GM06990 (cell line): ENCODE measurements around the gene TSC1.

Source experiments
- DNase-seq: peaks from one replicate; pipeline ENCODE4 v3.0.0-alpha.2; 2011; ENCODE audit not compliant: insufficient read length; ENCODE audit errors: extremely low read depth
- H3K27me3 ChIP-seq: replicated peaks from 2 replicates; pipeline ENCODE4 v1.6.0; 2011; ENCODE audit warnings: low read length; ENCODE audit not compliant: control insufficient read depth, insufficient read depth
- H3K36me3 ChIP-seq: 2 replicates; pipeline ENCODE4 v1.5.1; 2011; ENCODE audit warnings: low read length; ENCODE audit not compliant: control insufficient read depth, insufficient read depth
- H3K4me3 ChIP-seq: replicated peaks from 2 replicates; pipeline ENCODE4 v1.5.1; 2011; ENCODE audit warnings: low read depth, mild to moderate bottlenecking, control low read depth, low read length
- CTCF ChIP-seq: IDR thresholded peaks from 2 replicates; pipeline ENCODE4 v1.5.1; 2011; ENCODE audit warnings: low read length, control low read depth, mild to moderate bottlenecking, inconsistent platforms; ENCODE audit not compliant: insufficient read depth, poor library complexity, severe bottlenecking

The TSC1 gene

GRCh38 chr9:132957805-132958204 is 13.4 kb upstream of the TSC1 start:
- no peak for DNase-seq
- no peaks in the 10 kb centered on the region for H3K27me3 ChIP-seq
- TF ChIP-seq CTCF, result no peak
- no peaks in the 10 kb centered on the region for H3K36me3 ChIP-seq
- no peak overlapping the region for H3K4me3 ChIP-seq

DNA sequence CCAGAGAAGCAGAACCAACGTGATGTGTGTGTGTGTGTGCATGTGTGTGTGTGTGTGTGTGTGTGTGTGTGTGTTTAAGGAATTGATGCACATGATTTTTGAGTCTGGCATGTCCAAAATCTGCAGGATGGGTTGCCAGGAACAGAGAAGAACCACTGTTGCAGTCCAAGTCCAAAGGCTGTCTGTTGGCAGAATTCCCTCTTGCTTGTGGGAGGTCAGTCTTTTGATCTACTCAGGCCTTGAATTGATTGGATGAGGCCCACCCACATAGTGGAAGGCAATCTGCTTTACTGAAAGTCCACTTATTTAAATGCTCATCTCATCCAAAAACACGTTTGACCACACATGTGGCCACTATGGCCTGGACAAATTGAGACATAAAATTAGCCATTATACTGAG is 11.4 kb upstream of the TSC1 start:
- no peak for DNase-seq
- Histone ChIP-seq H3K27me3 (no peaks in the 10 kb centered on the region), H3K36me3 (no peaks in the 10 kb centered on the region), H3K4me3 (no peak overlapping the region)
- TF ChIP-seq CTCF, result no peak

- no peak for TF ChIP-seq CTCF
- no peaks in the 10 kb centered on the region for H3K27me3 ChIP-seq
Measured at GRCh38 chr9:132955123-132955522, 10.7 kb upstream of the TSC1 start.

GRCh38 chr9:132949709-132950108 is 5.3 kb upstream of the TSC1 start:
- Histone ChIP-seq H3K27me3 (no peaks in the 10 kb centered on the region), H3K4me3 (no peak overlapping the region), H3K36me3 (no peaks in the 10 kb centered on the region)
- DNase-seq, result no peak
- TF ChIP-seq CTCF, result no peak

More at GRCh38 chr9:132955123-132955522, 10.7 kb upstream of the TSC1 start:
- no peak for DNase-seq
- H3K4me3 ChIP-seq, result no peak overlapping the region
- no peaks in the 10 kb centered on the region for H3K36me3 ChIP-seq

GRCh38 chr9:132948482-132949050 is 4.2 kb upstream of the TSC1 start:
- Histone ChIP-seq H3K36me3 (no peaks in the 10 kb centered on the region), H3K4me3 (no peak overlapping the region), H3K27me3 (no peaks in the 10 kb centered on the region)
- no peak for TF ChIP-seq CTCF
- DNase-seq, result no peak

DNA sequence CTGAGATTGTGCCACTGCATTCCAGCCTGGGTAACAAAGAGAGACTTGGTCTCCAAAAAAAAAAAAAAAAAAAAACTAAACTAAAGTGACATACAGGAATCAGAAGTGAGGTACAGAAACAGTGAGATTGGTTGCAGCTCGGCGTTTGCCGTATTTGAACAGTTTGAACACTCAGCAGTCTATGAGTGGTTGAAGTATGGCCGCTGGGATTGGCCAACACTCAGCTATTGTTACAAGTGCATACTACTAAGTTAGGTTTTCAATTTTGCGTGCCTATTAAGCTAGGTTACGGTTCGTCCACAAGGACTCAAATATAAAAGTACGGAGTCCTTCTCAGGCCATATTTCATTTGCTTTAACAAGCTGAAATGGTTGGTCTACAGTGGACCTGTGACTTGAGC is 3.3 kb upstream of the TSC1 start:
- DNase-seq, result no peak
- Histone ChIP-seq H3K36me3 (no peaks in the 10 kb centered on the region), H3K4me3 (no peak overlapping the region), H3K27me3 (no peaks in the 10 kb centered on the region)
- TF ChIP-seq CTCF, result no peak
